GM12874 (cell line): ENCODE results near the gene NCOA1.

ENCODE experiments used
- TF ChIP-seq, protein P1 (sequence below): IDR thresholded peaks from 2 replicates; pipeline ENCODE4 v1.5.1; 2011; ENCODE audit warnings: low read depth, mild to moderate bottlenecking, control low read depth, low read length, moderate library complexity; ENCODE audit not compliant: insufficient read depth

Gene NCOA1

DNA sequence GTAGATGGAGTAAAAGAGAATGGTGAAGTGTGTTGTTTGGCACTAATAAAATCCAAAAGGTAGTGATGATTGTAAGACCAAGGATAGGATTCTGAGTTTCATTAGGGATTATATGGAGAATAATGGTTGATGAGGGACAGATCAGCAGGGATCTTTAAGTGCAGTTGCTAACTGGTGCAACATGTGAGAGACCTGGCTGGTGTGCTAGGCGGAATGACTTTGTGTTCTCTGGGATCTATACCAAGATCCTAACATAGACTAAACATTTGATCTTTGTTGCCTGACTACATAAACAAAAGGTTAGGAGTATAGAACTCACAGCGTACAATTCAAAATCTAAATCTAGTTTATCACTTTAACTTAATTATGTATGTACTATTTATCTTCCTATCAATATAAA is 166.8 kb downstream of the NCOA1 start:
- TF ChIP-seq, protein P1, sequence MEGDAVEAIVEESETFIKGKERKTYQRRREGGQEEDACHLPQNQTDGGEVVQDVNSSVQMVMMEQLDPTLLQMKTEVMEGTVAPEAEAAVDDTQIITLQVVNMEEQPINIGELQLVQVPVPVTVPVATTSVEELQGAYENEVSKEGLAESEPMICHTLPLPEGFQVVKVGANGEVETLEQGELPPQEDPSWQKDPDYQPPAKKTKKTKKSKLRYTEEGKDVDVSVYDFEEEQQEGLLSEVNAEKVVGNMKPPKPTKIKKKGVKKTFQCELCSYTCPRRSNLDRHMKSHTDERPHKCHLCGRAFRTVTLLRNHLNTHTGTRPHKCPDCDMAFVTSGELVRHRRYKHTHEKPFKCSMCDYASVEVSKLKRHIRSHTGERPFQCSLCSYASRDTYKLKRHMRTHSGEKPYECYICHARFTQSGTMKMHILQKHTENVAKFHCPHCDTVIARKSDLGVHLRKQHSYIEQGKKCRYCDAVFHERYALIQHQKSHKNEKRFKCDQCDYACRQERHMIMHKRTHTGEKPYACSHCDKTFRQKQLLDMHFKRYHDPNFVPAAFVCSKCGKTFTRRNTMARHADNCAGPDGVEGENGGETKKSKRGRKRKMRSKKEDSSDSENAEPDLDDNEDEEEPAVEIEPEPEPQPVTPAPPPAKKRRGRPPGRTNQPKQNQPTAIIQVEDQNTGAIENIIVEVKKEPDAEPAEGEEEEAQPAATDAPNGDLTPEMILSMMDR = no peak

DNA sequence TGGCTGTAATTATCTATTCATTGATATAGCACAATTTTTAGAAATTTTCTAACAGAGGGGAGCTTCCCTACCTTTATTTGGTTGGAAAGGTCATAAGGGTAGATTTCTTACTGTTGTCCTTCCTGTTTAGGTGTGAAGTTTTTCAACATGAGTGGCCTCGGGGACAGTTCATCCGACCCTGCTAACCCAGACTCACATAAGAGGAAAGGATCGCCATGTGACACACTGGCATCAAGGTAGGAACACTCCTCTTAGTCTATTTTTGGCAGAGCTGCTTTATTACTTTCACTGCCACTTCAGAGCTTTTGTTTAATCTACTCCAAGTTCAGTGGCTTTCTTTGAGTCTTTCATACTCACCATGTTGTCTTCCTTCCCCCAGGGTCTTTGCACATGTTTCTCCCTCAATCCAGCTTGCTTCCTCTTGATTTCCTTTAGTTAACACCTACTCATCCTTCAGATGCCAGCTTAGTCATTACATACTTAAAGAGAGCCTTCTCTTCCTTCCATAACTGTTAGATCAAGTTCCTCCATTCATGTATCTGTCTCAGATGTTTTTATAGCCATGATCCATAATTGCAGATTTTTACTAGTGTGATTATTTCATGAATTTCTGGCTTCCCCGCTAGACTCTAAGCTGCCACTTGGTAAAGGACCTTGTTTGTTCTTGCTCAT is 167.6 kb downstream of the NCOA1 start:
- TF ChIP-seq, protein P1 = no peak

DNA sequence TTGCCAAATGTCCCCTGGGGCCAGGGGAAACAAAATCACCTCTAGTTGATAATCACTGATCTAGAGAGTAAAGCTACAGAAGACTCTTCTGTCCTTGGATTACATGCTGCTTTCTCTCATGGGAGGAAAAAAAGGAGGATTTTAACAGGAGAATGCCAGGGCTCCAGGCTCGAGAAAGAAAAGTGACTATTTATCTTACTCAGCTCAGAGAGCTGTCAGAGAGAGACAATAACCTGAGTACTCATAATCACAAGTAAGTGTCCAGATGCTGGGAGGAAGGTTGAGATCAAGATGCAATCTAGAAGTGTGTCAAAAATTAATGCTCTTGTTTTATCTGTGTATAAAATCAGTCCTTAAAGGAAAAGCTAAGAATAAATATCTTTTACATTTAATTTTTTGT is 168.8 kb downstream of the NCOA1 start:
- TF ChIP-seq, protein P1 = no peak

DNA sequence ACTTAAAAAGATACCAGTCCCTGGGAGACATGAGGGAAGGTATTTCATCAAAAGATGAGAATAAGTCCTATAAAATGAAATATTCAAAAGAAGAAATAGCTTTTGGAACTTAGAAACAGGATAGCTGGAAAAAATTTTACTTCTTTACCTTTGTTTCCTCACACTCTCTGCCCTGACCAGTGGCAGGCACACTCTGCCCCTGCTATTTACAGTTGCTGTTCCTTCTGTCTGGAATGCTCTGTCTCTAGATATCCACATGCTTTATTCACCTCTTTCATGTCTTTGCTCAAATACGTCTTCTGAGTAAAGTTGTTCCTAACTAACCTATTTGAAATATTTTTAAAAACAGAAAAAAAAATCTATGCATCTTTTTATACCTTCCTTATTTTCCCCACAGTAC is 176.5 kb downstream of the NCOA1 start:
- TF ChIP-seq, protein P1 = no peak

DNA sequence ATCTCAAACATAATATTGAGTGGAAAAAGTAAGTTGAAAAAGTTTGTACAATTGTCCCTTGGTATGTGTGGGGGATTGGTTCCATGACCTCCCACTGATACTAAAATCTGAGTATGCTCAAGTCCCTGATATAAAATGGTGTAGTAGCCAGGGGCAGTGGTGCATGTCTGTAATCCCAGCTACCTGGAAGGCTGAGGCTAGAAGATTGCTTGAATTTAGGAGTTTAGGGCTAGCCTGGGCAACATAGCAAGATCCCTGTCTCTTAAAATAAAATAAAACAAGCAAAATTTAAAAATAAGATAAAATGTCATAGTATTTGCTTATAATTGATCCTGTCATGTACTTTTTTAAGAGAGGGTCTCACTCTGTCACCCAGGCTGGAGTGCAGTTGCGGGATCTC is 180.2 kb downstream of the NCOA1 start:
- TF ChIP-seq, protein P1 = no peak

DNA sequence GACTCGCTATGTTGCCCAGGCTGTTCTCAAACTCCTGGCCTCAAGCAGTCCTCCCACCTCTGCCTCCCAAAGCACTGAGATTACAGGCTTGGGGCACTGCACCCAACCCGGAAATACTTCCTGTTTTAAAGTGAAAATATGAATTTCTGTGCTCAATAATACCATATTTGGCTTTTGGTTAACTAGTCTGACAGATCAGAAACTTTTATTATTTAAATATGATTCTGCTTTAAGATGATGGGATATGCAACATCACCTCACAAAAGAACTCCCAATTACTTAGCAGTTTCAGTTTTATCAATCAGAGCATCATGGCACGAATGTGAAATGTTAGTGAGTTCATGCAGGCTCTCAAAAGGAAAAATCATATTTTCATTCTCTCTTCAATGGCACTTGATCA is 181.5 kb downstream of the NCOA1 start:
- TF ChIP-seq, protein P1 = no peak

DNA sequence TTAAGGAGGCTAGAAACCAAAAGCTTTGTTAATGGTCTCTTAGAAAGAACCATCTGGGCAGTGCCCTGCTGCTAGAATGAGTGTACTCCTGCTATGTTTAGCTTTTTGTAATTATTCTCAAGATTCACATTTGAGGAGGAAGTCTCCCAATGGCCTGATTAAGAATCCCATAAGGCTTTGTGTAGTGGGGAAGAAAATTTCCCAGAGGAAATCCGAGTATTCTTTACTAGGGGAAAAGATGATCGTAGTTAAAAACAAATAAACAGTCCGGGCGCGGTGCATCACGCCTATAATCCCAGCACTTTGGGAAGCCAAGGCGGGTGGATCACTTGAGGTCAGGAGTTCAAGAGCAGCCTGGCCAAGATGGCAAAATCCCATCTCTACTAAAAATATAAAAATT is 184.3 kb downstream of the NCOA1 start:
- TF ChIP-seq, protein P1 = no peak
